Astrocyte (in vitro differentiated cells and primary cell): Measurements from ENCODE around the gene ASPG. TPM values are rescaled to one million over a fixed set of nuclear protein-coding genes. Genes with fewer than 3 reads are reported as not detected.

Source experiments
- DNase-seq: peaks from one replicate; pipeline ENCODE4 v3.0.0-alpha.2; 2010; ENCODE audit warnings: low read depth
- FAIRE-seq: peaks from 2 replicates; lab custom pipeline; 2011; peaks lifted over from hg19 to GRCh38; lab: Jason Lieb, UNC
- H2AFZ ChIP-seq: 2 replicates; pipeline ENCODE4 v1.6.0; 2012; ENCODE audit warnings: low read depth, low read length, inconsistent platforms
- H3K27ac ChIP-seq: 2 replicates; pipeline ENCODE4 v1.5.1; 2011; ENCODE audit warnings: low read depth, low read length, inconsistent platforms
- H3K27me3 ChIP-seq: 2 replicates; pipeline ENCODE4 v1.6.0; 2011; ENCODE audit warnings: low read length, inconsistent platforms; ENCODE audit not compliant: insufficient read depth
- H3K36me3 ChIP-seq: 2 replicates; pipeline ENCODE4 v1.5.1; 2011; ENCODE audit warnings: low read length, inconsistent platforms; ENCODE audit not compliant: insufficient read depth
- H3K4me1 ChIP-seq: 2 replicates; pipeline ENCODE4 v1.5.1; 2011; ENCODE audit warnings: low read length, inconsistent platforms; ENCODE audit not compliant: insufficient read depth
- H3K4me2 ChIP-seq: 2 replicates; pipeline ENCODE4 v1.6.0; 2012; ENCODE audit warnings: low read length, inconsistent platforms
- H3K4me3 ChIP-seq: 2 replicates; pipeline ENCODE4 v1.5.1; 2011; ENCODE audit warnings: low read depth, mild to moderate bottlenecking, low read length, inconsistent platforms; ENCODE audit not compliant: insufficient read depth
- H3K79me2 ChIP-seq: 2 replicates; pipeline ENCODE4 v1.6.0; 2012; ENCODE audit warnings: mild to moderate bottlenecking, low read length, inconsistent platforms; ENCODE audit not compliant: insufficient read depth
- H3K9ac ChIP-seq: 2 replicates; pipeline ENCODE4 v1.6.0; 2012; ENCODE audit warnings: mild to moderate bottlenecking, low read length, inconsistent platforms
- H3K9me3 ChIP-seq: 2 replicates; pipeline ENCODE4 v1.5.1; 2012; ENCODE audit warnings: low read depth, mild to moderate bottlenecking, low read length, inconsistent platforms; ENCODE audit not compliant: insufficient read depth
- H4K20me1 ChIP-seq: 2 replicates; pipeline ENCODE4 v1.6.0; 2012; ENCODE audit warnings: low read length, inconsistent platforms; ENCODE audit not compliant: insufficient read depth
- H3K27ac Mint-ChIP-seq: one replicate; pipeline ENCODE4 v1.8.0; 2021; ENCODE audit warnings: mild to moderate bottlenecking, mixed read lengths; ENCODE audit not compliant: unreplicated experiment
- H3K27me3 Mint-ChIP-seq: one replicate; pipeline ENCODE4 v1.8.0; 2021; ENCODE audit warnings: low read depth, mixed read lengths; ENCODE audit not compliant: unreplicated experiment
- H3K36me3 Mint-ChIP-seq: one replicate; pipeline ENCODE4 v1.8.0; 2021; ENCODE audit warnings: low read depth, mixed read lengths; ENCODE audit not compliant: unreplicated experiment
- H3K4me1 Mint-ChIP-seq: one replicate; pipeline ENCODE4 v1.8.0; 2021; ENCODE audit warnings: low read depth, mixed read lengths; ENCODE audit not compliant: unreplicated experiment
- H3K4me3 Mint-ChIP-seq: one replicate; pipeline ENCODE4 v1.8.0; 2021; ENCODE audit warnings: mild to moderate bottlenecking, moderate library complexity, mixed read lengths; ENCODE audit not compliant: unreplicated experiment
- H3K9me3 Mint-ChIP-seq: one replicate; pipeline ENCODE4 v1.8.0; 2021; ENCODE audit warnings: mild to moderate bottlenecking, mixed read lengths; ENCODE audit not compliant: unreplicated experiment
- EZH2 ChIP-seq: IDR thresholded peaks from 2 replicates; pipeline ENCODE4 v1.6.1; 2012; ENCODE audit warnings: mild to moderate bottlenecking, low read length, inconsistent platforms; ENCODE audit not compliant: insufficient read depth
- total RNA-seq: library from RNA; stranded (reverse); gene quantifications from 2 replicates; pipeline ENCODE4 v1.2.1, GENCODE V29; 2021
- TF ChIP-seq, protein P1 (sequence below): IDR thresholded peaks from 2 replicates; pipeline ENCODE4 v1.5.1; 2011; ENCODE audit warnings: low read depth, mild to moderate bottlenecking, inconsistent platforms, low read length, moderate library complexity; ENCODE audit not compliant: insufficient read depth

Gene ASPG
- total RNA-seq, 1 donor from 2014 or later, result not detected

DNA sequence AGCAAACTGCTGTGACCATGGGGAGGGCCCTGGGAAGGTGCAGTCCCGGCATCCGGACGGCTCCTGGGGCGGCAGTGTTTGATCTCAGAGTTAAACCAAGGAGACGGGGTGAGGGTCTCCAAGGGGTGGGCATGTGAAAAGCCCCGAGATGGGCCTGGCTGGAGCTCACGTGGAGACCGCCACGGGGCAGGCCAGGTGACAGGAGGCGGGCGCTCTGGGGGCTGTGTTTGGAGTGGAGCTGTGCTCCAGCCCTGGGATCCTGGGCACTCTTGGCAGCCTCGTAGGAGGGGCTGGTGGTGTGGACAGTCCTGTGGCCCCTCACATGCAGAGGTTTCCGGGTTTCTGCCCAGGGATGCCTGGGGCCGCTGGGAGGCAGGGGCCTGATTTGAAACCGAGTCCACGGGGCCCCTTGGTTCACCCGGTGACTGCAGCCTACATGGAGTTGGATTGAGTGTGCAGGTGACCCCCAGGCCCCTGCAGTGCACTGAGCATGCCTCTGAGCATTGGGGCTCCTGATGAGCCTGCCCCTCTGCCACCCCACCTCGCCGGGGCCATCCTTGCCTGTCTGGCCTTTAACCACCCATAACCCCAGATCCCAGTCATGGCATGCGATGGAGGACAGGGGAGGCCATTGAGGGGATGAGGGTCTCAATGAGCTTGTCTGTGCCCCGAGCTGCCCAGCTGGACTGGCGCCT, 61.3 kb downstream of the ASPG start:
- DNase-seq, result no peak

DNA sequence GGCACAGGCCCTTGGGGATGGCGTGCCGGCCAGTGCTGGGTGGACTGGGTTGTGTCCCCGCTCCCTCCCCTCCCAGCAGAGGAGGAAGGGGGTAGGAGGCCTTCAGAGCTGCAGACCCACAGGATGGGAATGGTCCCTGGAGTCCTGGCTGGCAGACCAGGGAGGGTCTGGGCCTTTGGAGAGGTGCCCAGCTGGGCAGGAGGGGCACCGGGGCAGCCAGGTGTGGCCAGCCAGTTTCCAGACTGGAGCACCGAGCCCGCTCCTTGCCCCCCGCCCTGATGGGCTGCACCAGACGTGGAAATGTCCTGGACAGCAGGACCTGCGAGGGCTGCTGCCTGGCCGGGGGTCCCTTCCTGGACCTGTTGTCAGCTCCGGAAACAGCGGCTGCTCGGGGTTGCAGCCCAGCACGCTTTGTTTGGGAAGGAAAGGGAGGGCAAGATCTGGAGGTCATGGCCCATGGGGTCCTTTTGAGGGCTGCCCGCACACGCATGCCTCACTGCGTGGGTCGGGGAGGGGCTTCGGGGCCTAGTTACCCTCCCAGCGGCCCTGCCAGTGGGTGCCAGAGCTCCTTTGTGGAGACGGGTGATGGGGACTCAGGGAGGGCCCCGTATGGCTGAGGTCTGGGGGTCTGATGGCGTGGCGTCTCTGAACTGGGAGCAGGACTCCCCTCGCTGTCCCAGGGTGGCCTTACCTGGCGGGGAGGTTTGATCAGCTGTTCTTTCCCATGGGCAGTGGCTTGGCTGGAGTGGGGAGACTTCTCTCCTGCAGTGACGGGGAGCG, 62.0 kb downstream of the ASPG start:
- Histone ChIP-seq H2AFZ (no peak overlapping the region), H3K4me3 (no peak overlapping the region), H3K4me2 (no peak overlapping the region), H3K9me3 (no peaks in the 10 kb centered on the region), H3K36me3 (no peaks in the 10 kb centered on the region), H3K9ac (no peak overlapping the region), H3K79me2 (no peaks in the 10 kb centered on the region), H3K4me1 (peaks cover 4% of the 10 kb centered on the region), H3K27me3 (no peaks in the 10 kb centered on the region), H4K20me1 (no peaks in the 10 kb centered on the region), H3K27ac (no peak overlapping the region)
- Mint-ChIP-seq H3K27me3 (peaks cover 24% of the 10 kb centered on the region), H3K36me3 (no peaks in the 10 kb centered on the region), H3K4me3 (no peak overlapping the region), H3K4me1 (peaks cover 2% of the 10 kb centered on the region), H3K27ac (no peak overlapping the region), H3K9me3 (no peaks in the 10 kb centered on the region)
- DNase-seq (no peak), FAIRE-seq (no peak)
- TF ChIP-seq, protein P1, sequence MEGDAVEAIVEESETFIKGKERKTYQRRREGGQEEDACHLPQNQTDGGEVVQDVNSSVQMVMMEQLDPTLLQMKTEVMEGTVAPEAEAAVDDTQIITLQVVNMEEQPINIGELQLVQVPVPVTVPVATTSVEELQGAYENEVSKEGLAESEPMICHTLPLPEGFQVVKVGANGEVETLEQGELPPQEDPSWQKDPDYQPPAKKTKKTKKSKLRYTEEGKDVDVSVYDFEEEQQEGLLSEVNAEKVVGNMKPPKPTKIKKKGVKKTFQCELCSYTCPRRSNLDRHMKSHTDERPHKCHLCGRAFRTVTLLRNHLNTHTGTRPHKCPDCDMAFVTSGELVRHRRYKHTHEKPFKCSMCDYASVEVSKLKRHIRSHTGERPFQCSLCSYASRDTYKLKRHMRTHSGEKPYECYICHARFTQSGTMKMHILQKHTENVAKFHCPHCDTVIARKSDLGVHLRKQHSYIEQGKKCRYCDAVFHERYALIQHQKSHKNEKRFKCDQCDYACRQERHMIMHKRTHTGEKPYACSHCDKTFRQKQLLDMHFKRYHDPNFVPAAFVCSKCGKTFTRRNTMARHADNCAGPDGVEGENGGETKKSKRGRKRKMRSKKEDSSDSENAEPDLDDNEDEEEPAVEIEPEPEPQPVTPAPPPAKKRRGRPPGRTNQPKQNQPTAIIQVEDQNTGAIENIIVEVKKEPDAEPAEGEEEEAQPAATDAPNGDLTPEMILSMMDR, result no peak
- no peak for TF ChIP-seq EZH2

More for the DNA sequence above, 61.3 kb downstream of the ASPG start:
- no peak overlapping the region for H3K27ac ChIP-seq
- Mint-ChIP-seq H3K4me3 (no peak overlapping the region), H3K27me3 (peaks cover 24% of the 10 kb centered on the region), H3K27ac (no peak overlapping the region), H3K4me1 (peaks cover 2% of the 10 kb centered on the region), H3K36me3 (no peaks in the 10 kb centered on the region), H3K9me3 (no peaks in the 10 kb centered on the region)
- no peak for FAIRE-seq
- peaks cover 4% of the 10 kb centered on the region for H3K4me1 ChIP-seq
- no peaks in the 10 kb centered on the region for H3K9me3 ChIP-seq
- H3K79me2 ChIP-seq, result no peaks in the 10 kb centered on the region
- no peak overlapping the region for H3K4me3 ChIP-seq
- H4K20me1 ChIP-seq, result no peaks in the 10 kb centered on the region
- no peak overlapping the region for H3K4me2 ChIP-seq
- TF ChIP-seq, protein P1, result no peak
- TF ChIP-seq EZH2, result no peak
- no peaks in the 10 kb centered on the region for H3K36me3 ChIP-seq
- H2AFZ ChIP-seq, result no peak overlapping the region
- no peaks in the 10 kb centered on the region for H3K27me3 ChIP-seq
- H3K9ac ChIP-seq, result no peak overlapping the region
